GM12878 (cell line): ENCODE data around the gene RHOBTB1.

Source experiments
- ATF7 ChIP-seq: fragments of 450-650 bp; IDR thresholded peaks from 2 replicates; pipeline ENCODE4 v1.6.1; 2016; ENCODE audit warnings: low read depth, mild to moderate bottlenecking
- CHD2 ChIP-seq: IDR thresholded peaks from 2 replicates; pipeline ENCODE4 v1.6.1; 2011; ENCODE audit warnings: low read depth, low read length, improper control_type of control experiment, borderline replicate concordance
- ESRRA ChIP-seq: IDR thresholded peaks from 2 replicates; pipeline ENCODE4 v1.6.1; 2012; ENCODE audit warnings: mild to moderate bottlenecking, low read length, improper control_type of control experiment
- MTA2 ChIP-seq: fragments of 450-650 bp; IDR thresholded peaks from 2 replicates; pipeline ENCODE4 v1.6.1; 2016; ENCODE audit warnings: low read depth, mild to moderate bottlenecking, moderate library complexity
- MXI1 ChIP-seq: fragments of 150-350 bp; IDR thresholded peaks from 2 replicates; pipeline ENCODE4 v1.6.1; 2011; ENCODE audit warnings: low read depth, mild to moderate bottlenecking, inconsistent platforms, low read length, improper control_type of control experiment
- NRF1 ChIP-seq: conservative IDR thresholded peaks from 2 replicates; pipeline ENCODE4 v1.6.1; 2011; ENCODE audit warnings: mild to moderate bottlenecking, low read depth, low read length, improper control_type of control experiment
- POLR2AphosphoS5 ChIP-seq: IDR thresholded peaks from 2 replicates; pipeline ENCODE4 v1.6.1; 2011; ENCODE audit warnings: mild to moderate bottlenecking, low read length, inconsistent platforms
- RAD21 ChIP-seq: IDR thresholded peaks from 2 replicates; pipeline ENCODE4 v1.6.1; 2011; ENCODE audit warnings: mild to moderate bottlenecking, low read depth, low read length, moderate library complexity; ENCODE audit not compliant: insufficient read depth
- SIX5 ChIP-seq: IDR thresholded peaks from 2 replicates; pipeline ENCODE4 v1.6.1; 2011; ENCODE audit warnings: mild to moderate bottlenecking, low read depth, low read length, moderate library complexity; ENCODE audit not compliant: severe bottlenecking
- TF ChIP-seq, protein P1 (sequence below), 3 experiments: IDR thresholded peaks in 2 of 3; conservative IDR thresholded peaks in 1 of 3; 2 replicates each; pipeline ENCODE4 v1.5.1; 2011; ENCODE audit warnings: low read depth in 3 of 3, low read length in 3 of 3, mild to moderate bottlenecking in 3 of 3, control low read depth in 2 of 3, moderate library complexity in 2 of 3, inconsistent platforms in 1 of 3, mixed read lengths in 1 of 3; ENCODE audit not compliant: control insufficient read depth in 2 of 3, insufficient read depth in 1 of 3; ENCODE audit errors: extremely low read depth in 1 of 3
- TF ChIP-seq, protein P2 (sequence below): fragments of 450-650 bp; IDR thresholded peaks from 2 replicates; pipeline ENCODE4 v1.6.1; 2014; ENCODE audit warnings: mild to moderate bottlenecking

DNA sequence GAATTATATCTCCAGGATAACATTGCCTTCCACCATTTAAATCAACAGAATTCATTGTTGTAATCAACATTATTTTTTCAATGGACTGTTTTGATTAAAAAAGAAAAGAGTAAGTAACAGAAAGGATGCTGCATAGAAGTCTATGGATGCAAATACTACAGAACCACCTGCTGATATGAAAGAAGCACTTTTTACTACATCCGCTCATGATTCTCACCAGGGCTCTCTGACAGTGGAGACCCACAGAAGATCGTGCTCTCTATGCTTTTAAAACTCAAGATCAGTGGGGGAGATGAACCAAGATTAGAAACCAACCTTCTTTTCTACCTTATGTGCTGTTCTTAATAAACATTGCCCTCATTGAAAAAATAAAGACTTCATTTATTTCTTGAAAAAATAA, 24.4 kb downstream of the RHOBTB1 start:
- TF ChIP-seq MTA2 (no peak), CHD2 (no peak), POLR2AphosphoS5 (no peak), NRF1 (no peak), RAD21 (no peak), ATF7 (no peak), SIX5 (no peak), MXI1 (no peak), ESRRA (no peak)
- TF ChIP-seq, protein P1, sequence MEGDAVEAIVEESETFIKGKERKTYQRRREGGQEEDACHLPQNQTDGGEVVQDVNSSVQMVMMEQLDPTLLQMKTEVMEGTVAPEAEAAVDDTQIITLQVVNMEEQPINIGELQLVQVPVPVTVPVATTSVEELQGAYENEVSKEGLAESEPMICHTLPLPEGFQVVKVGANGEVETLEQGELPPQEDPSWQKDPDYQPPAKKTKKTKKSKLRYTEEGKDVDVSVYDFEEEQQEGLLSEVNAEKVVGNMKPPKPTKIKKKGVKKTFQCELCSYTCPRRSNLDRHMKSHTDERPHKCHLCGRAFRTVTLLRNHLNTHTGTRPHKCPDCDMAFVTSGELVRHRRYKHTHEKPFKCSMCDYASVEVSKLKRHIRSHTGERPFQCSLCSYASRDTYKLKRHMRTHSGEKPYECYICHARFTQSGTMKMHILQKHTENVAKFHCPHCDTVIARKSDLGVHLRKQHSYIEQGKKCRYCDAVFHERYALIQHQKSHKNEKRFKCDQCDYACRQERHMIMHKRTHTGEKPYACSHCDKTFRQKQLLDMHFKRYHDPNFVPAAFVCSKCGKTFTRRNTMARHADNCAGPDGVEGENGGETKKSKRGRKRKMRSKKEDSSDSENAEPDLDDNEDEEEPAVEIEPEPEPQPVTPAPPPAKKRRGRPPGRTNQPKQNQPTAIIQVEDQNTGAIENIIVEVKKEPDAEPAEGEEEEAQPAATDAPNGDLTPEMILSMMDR (IDR thresholded peaks at IDR 0.05 in 2 of 3, conservative IDR thresholded peaks at IDR 0.05 in 1 of 3; ENCODE audit: control insufficient read depth in 2 of 3, extremely low read depth in 1 of 3, insufficient read depth in 1 of 3, low read depth in 3 of 3, low read length in 3 of 3), result no peak
- TF ChIP-seq, protein P2, sequence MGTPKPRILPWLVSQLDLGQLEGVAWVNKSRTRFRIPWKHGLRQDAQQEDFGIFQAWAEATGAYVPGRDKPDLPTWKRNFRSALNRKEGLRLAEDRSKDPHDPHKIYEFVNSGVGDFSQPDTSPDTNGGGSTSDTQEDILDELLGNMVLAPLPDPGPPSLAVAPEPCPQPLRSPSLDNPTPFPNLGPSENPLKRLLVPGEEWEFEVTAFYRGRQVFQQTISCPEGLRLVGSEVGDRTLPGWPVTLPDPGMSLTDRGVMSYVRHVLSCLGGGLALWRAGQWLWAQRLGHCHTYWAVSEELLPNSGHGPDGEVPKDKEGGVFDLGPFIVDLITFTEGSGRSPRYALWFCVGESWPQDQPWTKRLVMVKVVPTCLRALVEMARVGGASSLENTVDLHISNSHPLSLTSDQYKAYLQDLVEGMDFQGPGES, result no peak
